ENCODE results near the gene CARMIL1. TPM values are rescaled to one million over a fixed set of nuclear protein-coding genes. Genes with fewer than 3 reads are reported as not detected.

The CARMIL1 gene
- total RNA-seq, 1 donor from 2014 or later, result 1.4 TPM

- Mint-ChIP-seq H3K4me3 (no peak overlapping the region), H3K4me1 (peaks cover 2% of the 10 kb centered on the region), H3K9me3 (no peaks in the 10 kb centered on the region), H3K27me3 (peaks cover 9% of the 10 kb centered on the region), H3K27ac (no peak overlapping the region), H3K36me3 (ENCODE audit: low read depth) (no peaks in the 10 kb centered on the region)
- DNase-seq, result no peak
- intact Hi-C loops (cut with micrococcal nuclease), result no loop called here
Observed at GRCh38 chr6:25341923-25342619, 62.9 kb downstream of the CARMIL1 start.

- H3K4me1 Mint-ChIP-seq, result peaks cover 2% of the 10 kb centered on the region
- peaks cover 6% of the 10 kb centered on the region for H3K27me3 Mint-ChIP-seq
- H3K4me3 Mint-ChIP-seq, result no peak overlapping the region
- H3K27ac Mint-ChIP-seq, result no peak overlapping the region
- H3K36me3 Mint-ChIP-seq (ENCODE audit: low read depth), result no peaks in the 10 kb centered on the region
- intact Hi-C loops (cut with micrococcal nuclease), result no loop called here
- DNase-seq, result no peak
- H3K9me3 Mint-ChIP-seq, result no peaks in the 10 kb centered on the region
Observed at GRCh38 chr6:25342802-25343201, 63.6 kb downstream of the CARMIL1 start.

- no peaks in the 10 kb centered on the region for H3K9me3 Mint-ChIP-seq
- no peak for DNase-seq
- H3K36me3 Mint-ChIP-seq (ENCODE audit: low read depth), result no peaks in the 10 kb centered on the region
- no peak overlapping the region for H3K27ac Mint-ChIP-seq
- peaks cover 2% of the 10 kb centered on the region for H3K4me1 Mint-ChIP-seq
- peaks cover 5% of the 10 kb centered on the region for H3K27me3 Mint-ChIP-seq
- intact Hi-C loops (cut with micrococcal nuclease), result no loop called here
- no peak overlapping the region for H3K4me3 Mint-ChIP-seq
Observed at GRCh38 chr6:25343984-25344383, 64.8 kb downstream of the CARMIL1 start.

GRCh38 chr6:25344827-25345226, 65.7 kb downstream of the CARMIL1 start:
- no peaks in the 10 kb centered on the region for H3K36me3 Mint-ChIP-seq (ENCODE audit: low read depth)

GRCh38 chr6:25346064-25346463, 66.9 kb downstream of the CARMIL1 start:
- peaks cover 2% of the 10 kb centered on the region for H3K4me1 Mint-ChIP-seq
- H3K4me3 Mint-ChIP-seq, result no peak overlapping the region
- H3K27ac Mint-ChIP-seq, result no peak overlapping the region
- no peaks in the 10 kb centered on the region for H3K27me3 Mint-ChIP-seq
- no peak for DNase-seq
- intact Hi-C loops (cut with micrococcal nuclease), result no loop called here
- no peaks in the 10 kb centered on the region for H3K9me3 Mint-ChIP-seq
- H3K36me3 Mint-ChIP-seq (ENCODE audit: low read depth), result no peaks in the 10 kb centered on the region

More at GRCh38 chr6:25344827-25345226, 65.7 kb downstream of the CARMIL1 start:
- Mint-ChIP-seq H3K4me1 (peaks cover 2% of the 10 kb centered on the region), H3K9me3 (no peaks in the 10 kb centered on the region), H3K4me3 (no peak overlapping the region), H3K27me3 (no peaks in the 10 kb centered on the region), H3K27ac (no peak overlapping the region)
- intact Hi-C loops (cut with micrococcal nuclease), result no loop called here
- DNase-seq, result no peak

- intact Hi-C loops (cut with micrococcal nuclease), result no loop called here
- DNase-seq, result no peak
- no peak overlapping the region for H3K4me3 Mint-ChIP-seq
- H3K27me3 Mint-ChIP-seq, result no peaks in the 10 kb centered on the region
- no peaks in the 10 kb centered on the region for H3K9me3 Mint-ChIP-seq
- no peaks in the 10 kb centered on the region for H3K4me1 Mint-ChIP-seq
- no peak overlapping the region for H3K27ac Mint-ChIP-seq
- H3K36me3 Mint-ChIP-seq (ENCODE audit: low read depth), result no peaks in the 10 kb centered on the region
Observed at GRCh38 chr6:25350573-25350972, 71.4 kb downstream of the CARMIL1 start.

GRCh38 chr6:25351485-25351884, 72.3 kb downstream of the CARMIL1 start:
- DNase-seq, result no peak
- H3K27ac Mint-ChIP-seq, result no peak overlapping the region
- no peaks in the 10 kb centered on the region for H3K36me3 Mint-ChIP-seq (ENCODE audit: low read depth)
- H3K27me3 Mint-ChIP-seq, result no peaks in the 10 kb centered on the region
- intact Hi-C loops (cut with micrococcal nuclease), result no loop called here
- H3K9me3 Mint-ChIP-seq, result no peaks in the 10 kb centered on the region
- H3K4me1 Mint-ChIP-seq, result no peaks in the 10 kb centered on the region
- no peak overlapping the region for H3K4me3 Mint-ChIP-seq

- no peaks in the 10 kb centered on the region for H3K27me3 Mint-ChIP-seq
- no peaks in the 10 kb centered on the region for H3K4me1 Mint-ChIP-seq
- H3K4me3 Mint-ChIP-seq, result no peak overlapping the region
- DNase-seq, result no peak
- no peaks in the 10 kb centered on the region for H3K9me3 Mint-ChIP-seq
- H3K36me3 Mint-ChIP-seq (ENCODE audit: low read depth), result no peaks in the 10 kb centered on the region
- H3K27ac Mint-ChIP-seq, result no peak overlapping the region
- intact Hi-C loops (cut with micrococcal nuclease), result no loop called here
Observed at GRCh38 chr6:25352285-25352684, 73.1 kb downstream of the CARMIL1 start.

GRCh38 chr6:25354078-25354932, 75.1 kb downstream of the CARMIL1 start:
- DNase-seq, result no peak
- Mint-ChIP-seq H3K9me3 (no peaks in the 10 kb centered on the region), H3K36me3 (ENCODE audit: low read depth) (no peaks in the 10 kb centered on the region), H3K27ac (no peak overlapping the region), H3K4me1 (no peaks in the 10 kb centered on the region), H3K27me3 (peaks cover 2% of the 10 kb centered on the region), H3K4me3 (no peak overlapping the region)
- intact Hi-C loops (cut with micrococcal nuclease), result no loop called here

- H3K27me3 Mint-ChIP-seq, result peaks cover 2% of the 10 kb centered on the region
- no peaks in the 10 kb centered on the region for H3K36me3 Mint-ChIP-seq (ENCODE audit: low read depth)
- no peak overlapping the region for H3K4me3 Mint-ChIP-seq
- intact Hi-C loops (cut with micrococcal nuclease), result no loop called here
- H3K27ac Mint-ChIP-seq, result no peak overlapping the region
- no peaks in the 10 kb centered on the region for H3K9me3 Mint-ChIP-seq
- no peak for DNase-seq
- no peaks in the 10 kb centered on the region for H3K4me1 Mint-ChIP-seq
Observed at GRCh38 chr6:25359191-25359861, 80.2 kb downstream of the CARMIL1 start.

GRCh38 chr6:25359891-25360290, 80.7 kb downstream of the CARMIL1 start:
- Mint-ChIP-seq H3K36me3 (ENCODE audit: low read depth) (no peaks in the 10 kb centered on the region), H3K9me3 (no peaks in the 10 kb centered on the region), H3K4me3 (no peak overlapping the region), H3K27me3 (peaks cover 2% of the 10 kb centered on the region), H3K4me1 (no peaks in the 10 kb centered on the region), H3K27ac (no peak overlapping the region)
- DNase-seq, result no peak
- intact Hi-C loops (cut with micrococcal nuclease), result loop anchor here (10.0 kb wide), 1 partner anchor 225 kb away; no protein-coding TSS in a partner anchor

- no peak for DNase-seq
- no peaks in the 10 kb centered on the region for H3K4me1 Mint-ChIP-seq
- peaks cover 2% of the 10 kb centered on the region for H3K27me3 Mint-ChIP-seq
- H3K27ac Mint-ChIP-seq, result no peak overlapping the region
- intact Hi-C loops (cut with micrococcal nuclease), result loop anchor here (10.0 kb wide), 1 partner anchor 226 kb away; no protein-coding TSS in a partner anchor
- H3K36me3 Mint-ChIP-seq (ENCODE audit: low read depth), result no peaks in the 10 kb centered on the region
- H3K9me3 Mint-ChIP-seq, result no peaks in the 10 kb centered on the region
- no peak overlapping the region for H3K4me3 Mint-ChIP-seq
Observed at GRCh38 chr6:25360621-25361020, 81.4 kb downstream of the CARMIL1 start.

GRCh38 chr6:25363427-25363826, 84.3 kb downstream of the CARMIL1 start:
- peaks cover 23% of the 10 kb centered on the region for H3K4me1 Mint-ChIP-seq
- intact Hi-C loops (cut with micrococcal nuclease), result loop anchor here (10.0 kb wide), 1 partner anchor 229 kb away; no protein-coding TSS in a partner anchor
- no peak overlapping the region for H3K27ac Mint-ChIP-seq
- H3K9me3 Mint-ChIP-seq, result no peaks in the 10 kb centered on the region
- no peak for DNase-seq
- H3K27me3 Mint-ChIP-seq, result peaks cover 2% of the 10 kb centered on the region
- H3K36me3 Mint-ChIP-seq (ENCODE audit: low read depth), result no peaks in the 10 kb centered on the region
- no peak overlapping the region for H3K4me3 Mint-ChIP-seq

GRCh38 chr6:25365154-25365553, 86.0 kb downstream of the CARMIL1 start:
- intact Hi-C loops (cut with micrococcal nuclease), result loop anchor here (5.0 to 10.0 kb wide), 2 partner anchors 230 to 597 kb away; partner anchors contain the start of gene TRIM38
- no peak for DNase-seq
- no peaks in the 10 kb centered on the region for H3K27me3 Mint-ChIP-seq

More at GRCh38 chr6:25365154-25365553, 86.0 kb downstream of the CARMIL1 start:
- H3K4me3 Mint-ChIP-seq, result no peak overlapping the region
- peaks cover 40% of the 10 kb centered on the region for H3K4me1 Mint-ChIP-seq
- no peaks in the 10 kb centered on the region for H3K9me3 Mint-ChIP-seq
- no peaks in the 10 kb centered on the region for H3K36me3 Mint-ChIP-seq (ENCODE audit: low read depth)
- H3K27ac Mint-ChIP-seq, result no peak overlapping the region

All from activated CD4-positive, alpha-beta T cell treated with anti-CD3 and anti-CD28 coated beads, Interleukin-2, amount 10 ng/mL, durations not matched to agents 24 days and 14 days (primary cell).